ENCODE data around the gene SERPINA5. TPM values are rescaled to one million over a fixed set of nuclear protein-coding genes. Genes with fewer than 3 reads are reported as not detected.
A peak's percentile ranks its signal among the peaks of the same experiment; 100 is the strongest.

SERPINA5 gene
- total RNA-seq, 1 donor from 2014 or later: 1.9 TPM

DNA sequence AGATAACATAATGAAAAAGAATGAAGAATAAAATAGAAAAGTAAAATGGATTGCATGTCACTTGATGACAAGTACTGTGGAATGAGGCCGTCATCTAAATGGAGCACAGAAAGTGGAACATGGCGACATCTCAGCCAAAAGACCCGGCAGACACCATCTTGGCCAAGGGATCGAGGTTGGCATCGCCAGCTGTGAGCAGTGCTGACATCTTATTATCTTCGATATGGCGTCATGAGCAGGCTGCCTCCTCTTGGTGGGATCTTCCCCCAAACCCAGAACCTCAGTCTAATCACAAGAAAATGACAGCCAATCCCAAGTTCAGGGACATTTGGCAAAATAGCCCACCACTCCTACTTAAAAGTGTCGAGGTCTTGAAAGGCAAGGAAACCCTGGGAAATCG, 15.1 kb downstream of the SERPINA5 start:
- H3K4me3 ChIP-seq (ENCODE audit: low read depth, low read length): no peak overlapping the region
- H3K36me3 ChIP-seq (ENCODE audit: control insufficient read depth, insufficient read depth, low read length): no peaks in the 10 kb centered on the region
- TF ChIP-seq, protein P1, sequence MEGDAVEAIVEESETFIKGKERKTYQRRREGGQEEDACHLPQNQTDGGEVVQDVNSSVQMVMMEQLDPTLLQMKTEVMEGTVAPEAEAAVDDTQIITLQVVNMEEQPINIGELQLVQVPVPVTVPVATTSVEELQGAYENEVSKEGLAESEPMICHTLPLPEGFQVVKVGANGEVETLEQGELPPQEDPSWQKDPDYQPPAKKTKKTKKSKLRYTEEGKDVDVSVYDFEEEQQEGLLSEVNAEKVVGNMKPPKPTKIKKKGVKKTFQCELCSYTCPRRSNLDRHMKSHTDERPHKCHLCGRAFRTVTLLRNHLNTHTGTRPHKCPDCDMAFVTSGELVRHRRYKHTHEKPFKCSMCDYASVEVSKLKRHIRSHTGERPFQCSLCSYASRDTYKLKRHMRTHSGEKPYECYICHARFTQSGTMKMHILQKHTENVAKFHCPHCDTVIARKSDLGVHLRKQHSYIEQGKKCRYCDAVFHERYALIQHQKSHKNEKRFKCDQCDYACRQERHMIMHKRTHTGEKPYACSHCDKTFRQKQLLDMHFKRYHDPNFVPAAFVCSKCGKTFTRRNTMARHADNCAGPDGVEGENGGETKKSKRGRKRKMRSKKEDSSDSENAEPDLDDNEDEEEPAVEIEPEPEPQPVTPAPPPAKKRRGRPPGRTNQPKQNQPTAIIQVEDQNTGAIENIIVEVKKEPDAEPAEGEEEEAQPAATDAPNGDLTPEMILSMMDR (IDR thresholded peaks at IDR 0.05; ENCODE audit: insufficient read depth, low read length, poor library complexity, severe bottlenecking): no peak
- no peak for DNase-seq (ENCODE audit: low read depth)
- no peaks in the 10 kb centered on the region for H3K27me3 ChIP-seq (ENCODE audit: control insufficient read depth, insufficient read depth, low read length)

DNA sequence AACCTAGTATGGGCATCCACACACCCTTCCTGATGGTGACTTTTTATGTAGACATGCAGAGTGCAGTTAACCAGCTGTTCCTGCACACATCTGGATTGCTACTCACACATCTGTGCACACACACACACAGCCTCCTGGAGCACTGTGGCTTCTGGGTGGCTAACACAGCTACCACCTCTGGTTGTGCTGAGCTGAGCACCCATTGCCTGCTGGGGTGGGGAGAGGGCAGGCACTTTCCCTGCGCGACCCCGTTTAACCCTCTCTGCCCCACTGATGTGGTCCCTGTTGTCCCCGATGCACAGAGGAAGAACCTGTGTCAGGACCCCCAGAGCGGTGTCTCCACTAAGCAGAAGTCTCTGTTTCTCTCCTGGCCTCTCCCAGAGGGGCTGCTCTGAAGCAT, 16.6 kb downstream of the SERPINA5 start:
- H3K4me3 ChIP-seq (ENCODE audit: low read depth, low read length): no peak overlapping the region
- DNase-seq (ENCODE audit: low read depth): no peak
- TF ChIP-seq, protein P1 (IDR thresholded peaks at IDR 0.05; ENCODE audit: insufficient read depth, low read length, poor library complexity, severe bottlenecking): no peak
- H3K27me3 ChIP-seq (ENCODE audit: control insufficient read depth, insufficient read depth, low read length): no peaks in the 10 kb centered on the region
- H3K36me3 ChIP-seq (ENCODE audit: control insufficient read depth, insufficient read depth, low read length): no peaks in the 10 kb centered on the region

GRCh38 chr14:94598506-94598815, 17.2 kb downstream of the SERPINA5 start:
- Histone ChIP-seq H3K36me3 (ENCODE audit: control insufficient read depth, insufficient read depth, low read length) (no peaks in the 10 kb centered on the region), H3K27me3 (ENCODE audit: control insufficient read depth, insufficient read depth, low read length) (no peaks in the 10 kb centered on the region), H3K4me3 (ENCODE audit: low read depth, low read length) (no peak overlapping the region)
- DNase-seq (ENCODE audit: low read depth): no peak
- TF ChIP-seq, protein P1 (IDR thresholded peaks at IDR 0.05; ENCODE audit: insufficient read depth, low read length, poor library complexity, severe bottlenecking): no peak

- peak; percentile 98 for DNase-seq (ENCODE audit: low read depth)
- Histone ChIP-seq H3K36me3 (ENCODE audit: control insufficient read depth, insufficient read depth, low read length) (no peaks in the 10 kb centered on the region), H3K27me3 (ENCODE audit: control insufficient read depth, insufficient read depth, low read length) (no peaks in the 10 kb centered on the region), H3K4me3 (ENCODE audit: low read depth, low read length) (no peak overlapping the region)
- TF ChIP-seq, protein P1 (IDR thresholded peaks at IDR 0.05; ENCODE audit: insufficient read depth, low read length, poor library complexity, severe bottlenecking): peak; percentile 43
Measured at GRCh38 chr14:94598816-94599655, 17.8 kb downstream of the SERPINA5 start.

- H3K36me3 ChIP-seq (ENCODE audit: control insufficient read depth, insufficient read depth, low read length): no peaks in the 10 kb centered on the region
- H3K4me3 ChIP-seq (ENCODE audit: low read depth, low read length): no peak overlapping the region
- no peak for DNase-seq (ENCODE audit: low read depth)
- no peaks in the 10 kb centered on the region for H3K27me3 ChIP-seq (ENCODE audit: control insufficient read depth, insufficient read depth, low read length)
- TF ChIP-seq, protein P1 (IDR thresholded peaks at IDR 0.05; ENCODE audit: insufficient read depth, low read length, poor library complexity, severe bottlenecking): no peak
Measured at GRCh38 chr14:94599656-94600004, 18.4 kb downstream of the SERPINA5 start.

- Histone ChIP-seq H3K27me3 (ENCODE audit: control insufficient read depth, insufficient read depth, low read length) (no peaks in the 10 kb centered on the region), H3K36me3 (ENCODE audit: control insufficient read depth, insufficient read depth, low read length) (no peaks in the 10 kb centered on the region), H3K4me3 (ENCODE audit: low read depth, low read length) (no peak overlapping the region)
- no peak for DNase-seq (ENCODE audit: low read depth)
- TF ChIP-seq, protein P1 (IDR thresholded peaks at IDR 0.05; ENCODE audit: insufficient read depth, low read length, poor library complexity, severe bottlenecking): no peak
Measured at GRCh38 chr14:94600148-94600545, 18.9 kb downstream of the SERPINA5 start.

Data from kidney epithelial cell (primary cell).